ENCODE data around the gene NDRG2.
"Not testable (repeated sequence)": the region's sequence is repeated elsewhere in the genome, so short reads cannot be mapped to it uniquely, and the experiment has no call there.

NDRG2 gene

DNA sequence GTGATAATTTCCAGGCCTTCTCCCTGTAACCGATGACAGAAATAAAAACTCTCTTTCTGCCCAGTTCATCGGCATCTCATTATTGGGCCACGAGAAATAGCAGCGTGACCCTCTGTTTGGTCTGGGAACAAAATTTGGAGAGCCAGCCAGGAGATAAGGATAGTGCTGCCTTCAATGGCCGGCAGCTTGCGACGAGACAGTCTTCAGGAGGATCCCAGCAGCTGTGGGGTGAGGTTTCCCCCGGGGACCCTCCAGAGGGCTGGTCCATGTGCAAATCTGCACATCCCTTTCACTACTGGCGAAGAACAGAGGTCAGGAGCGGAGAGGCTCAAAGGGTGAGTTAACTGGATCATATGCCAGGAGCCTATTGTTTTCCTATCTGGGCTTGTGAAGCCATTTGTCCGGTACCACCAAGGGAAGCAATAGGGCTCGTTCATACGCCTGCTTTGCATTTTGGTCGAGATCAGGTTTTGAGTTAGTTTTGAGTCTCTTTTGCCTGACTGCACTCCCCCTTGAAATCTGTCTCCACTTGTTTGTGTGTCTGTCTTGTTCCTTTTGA is 21.0 kb downstream of the NDRG2 start:
- no peak for DNase-seq (ENCODE audit: low read depth)

- DNase-seq (ENCODE audit: low read depth): no peak
These were observed 23.6 kb downstream of the NDRG2 start for GRCh38 chr14:21001218-21001617.

DNA sequence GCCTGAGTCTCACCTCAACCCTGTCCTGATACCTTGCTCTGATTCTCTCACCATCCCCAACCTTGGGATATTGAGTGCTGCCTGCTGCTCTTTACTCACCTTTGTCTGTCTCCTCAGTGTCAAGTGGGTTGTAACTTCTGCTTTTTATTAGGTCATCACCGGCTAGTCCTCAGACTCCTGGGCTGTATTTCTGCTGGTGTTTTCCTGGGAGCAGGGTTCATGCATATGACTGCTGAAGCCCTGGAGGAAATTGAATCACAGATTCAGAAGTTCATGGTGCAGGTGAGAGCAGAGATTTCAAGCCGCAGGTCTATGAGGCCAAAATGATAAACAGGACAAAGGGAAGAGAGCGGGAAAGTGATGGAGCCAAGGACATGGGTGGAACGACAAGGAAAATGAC is 25.3 kb downstream of the NDRG2 start:
- DNase-seq (ENCODE audit: low read depth): no peak

DNA sequence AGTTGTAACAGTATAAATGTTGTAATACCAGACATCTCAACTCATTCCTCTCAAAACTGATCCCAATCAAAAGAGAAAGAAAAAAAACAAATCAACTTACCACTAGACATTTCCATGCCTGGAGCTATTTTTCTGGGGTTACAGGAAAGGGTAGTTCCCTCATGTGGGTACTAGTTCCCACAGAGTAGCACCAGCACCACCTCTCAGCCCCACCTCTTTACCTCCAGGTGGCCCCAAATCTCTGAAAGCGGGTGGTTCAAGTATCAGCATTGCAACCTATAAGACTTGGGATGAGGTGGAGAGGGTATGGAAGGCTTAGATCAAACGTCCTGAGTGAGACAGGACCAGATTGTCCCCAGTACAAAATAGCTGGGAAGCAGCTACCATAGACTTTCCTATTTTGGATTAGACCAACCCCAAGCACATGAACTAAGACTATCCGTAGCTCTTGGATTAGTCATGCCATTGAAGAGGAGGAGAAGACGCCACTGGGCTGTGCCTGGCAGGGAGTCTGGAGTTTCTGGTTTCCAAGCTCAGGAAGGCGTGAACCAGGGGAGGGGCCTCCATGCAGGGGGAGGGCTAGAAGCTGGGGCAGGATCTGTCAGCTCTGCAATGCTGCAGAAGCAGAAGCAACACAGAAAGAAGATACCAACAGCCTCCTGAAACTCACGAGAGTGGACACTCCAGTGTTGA is 26.0 kb downstream of the NDRG2 start, which contains the start of gene SLC39A2:
SLC39A2 (plus strand) TSS at position 620 of the 693 bp plus-strand sequence. CDS start 154 bp downstream, outside the sequence.
- no peak for DNase-seq (ENCODE audit: low read depth)

DNA sequence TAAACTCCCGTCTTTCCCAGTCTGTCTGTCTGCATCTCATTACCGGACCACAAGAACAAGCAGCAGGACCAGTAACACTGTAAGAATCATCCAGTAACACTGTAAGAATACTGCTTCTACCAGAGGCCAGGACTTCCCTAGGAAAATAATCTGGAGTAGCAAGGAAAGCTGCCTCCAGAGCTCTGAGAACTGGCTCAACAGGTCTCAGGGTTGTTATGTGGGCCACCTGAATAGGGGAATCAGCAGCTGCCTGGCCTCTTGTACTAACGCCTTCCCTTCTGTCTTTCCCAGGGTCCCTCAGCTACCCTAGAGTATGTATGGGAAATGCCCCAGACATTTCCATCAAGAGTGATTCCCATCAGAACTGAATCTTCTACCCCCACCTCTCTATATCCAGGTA is 26.7 kb downstream of the NDRG2 start:
- no peak for DNase-seq (ENCODE audit: low read depth)

- DNase-seq (ENCODE audit: low read depth): no peak
These were observed 27.3 kb downstream of the NDRG2 start for GRCh38 chr14:20997564-20997963.

DNA sequence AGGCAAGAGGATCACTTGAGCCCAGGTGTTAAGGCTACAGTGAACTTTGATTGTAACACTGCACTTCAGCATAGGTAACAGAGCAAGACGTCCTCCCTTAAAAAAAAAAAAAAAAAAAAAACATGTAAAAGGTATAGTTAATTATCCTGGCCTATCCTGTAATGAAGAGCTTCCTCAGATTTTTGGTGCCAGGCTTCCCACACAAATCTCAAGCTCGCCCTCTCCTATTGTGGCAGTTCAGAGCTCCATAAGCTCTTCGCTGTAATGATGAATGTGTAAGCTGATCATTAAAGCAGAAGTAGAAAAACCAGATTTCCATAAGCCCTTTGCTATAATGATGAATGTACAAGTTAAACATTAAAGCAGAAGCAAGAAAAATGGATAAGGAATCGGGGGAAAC is 27.7 kb downstream of the NDRG2 start:
- no peak for DNase-seq (ENCODE audit: low read depth)

- no peak for DNase-seq (ENCODE audit: low read depth)
These were observed 28.3 kb downstream of the NDRG2 start for GRCh38 chr14:20996521-20996920.

DNA sequence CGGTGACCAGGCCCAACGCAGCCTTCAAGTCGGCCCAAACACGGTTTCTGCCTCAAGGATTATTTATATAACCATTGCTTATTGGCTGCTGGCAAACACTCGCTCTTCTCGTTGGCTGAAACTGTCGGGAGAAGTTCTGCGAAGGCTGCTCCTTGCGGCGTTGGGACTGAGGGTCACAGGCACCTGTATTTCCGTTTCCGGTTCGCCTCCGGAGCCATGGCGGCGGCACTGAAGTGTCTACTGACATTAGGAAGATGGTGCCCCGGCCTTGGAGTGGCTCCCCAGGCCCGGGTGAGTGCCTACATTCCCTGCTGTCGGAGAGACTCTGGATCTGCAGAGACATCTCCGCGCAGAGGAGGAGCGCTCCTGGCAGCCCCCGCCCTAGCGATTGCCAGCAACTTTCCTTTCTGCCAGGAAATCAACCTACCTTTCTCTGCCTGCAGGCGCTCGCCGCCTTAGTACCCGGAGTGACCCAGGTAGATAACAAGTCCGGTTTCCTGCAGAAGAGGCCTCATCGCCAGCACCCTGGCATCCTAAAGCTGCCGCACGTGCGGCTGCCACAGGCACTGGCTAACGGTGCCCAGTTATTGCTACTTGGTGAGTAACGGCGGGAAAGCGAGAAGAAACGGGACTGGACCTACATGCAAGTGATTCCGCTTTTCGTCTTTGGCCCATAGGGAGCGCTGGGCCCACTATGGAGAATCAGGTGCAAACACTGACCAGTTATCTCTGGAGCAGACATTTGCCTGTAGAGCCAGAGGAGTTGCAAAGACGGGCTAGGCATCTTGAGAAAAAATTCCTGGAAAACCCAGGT is 34.9 kb downstream of the NDRG2 start, which contains the start of gene METTL17:
METTL17 (plus strand) TSS at position 194 of the 814 bp plus-strand sequence; CDS start at position 217, 23 bp downstream.
- DNase-seq (ENCODE audit: low read depth): peak; percentile 70

DNA sequence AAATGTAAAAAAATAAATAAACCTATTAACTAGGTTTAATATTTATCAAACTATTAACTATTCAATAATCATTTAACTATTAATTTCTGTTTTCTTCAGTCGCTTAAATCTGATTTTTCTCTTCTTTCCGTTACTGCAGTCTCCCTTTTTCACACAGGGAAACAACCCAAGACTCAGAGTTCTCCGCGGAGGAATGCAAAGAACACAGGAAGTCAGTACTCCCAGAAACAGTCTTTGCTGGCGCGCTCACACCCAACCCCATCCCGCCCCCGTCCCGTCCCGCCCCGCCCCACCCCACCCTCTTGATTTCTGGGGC is 35.4 kb downstream of the NDRG2 start:
- no peak for DNase-seq (ENCODE audit: low read depth)

DNA sequence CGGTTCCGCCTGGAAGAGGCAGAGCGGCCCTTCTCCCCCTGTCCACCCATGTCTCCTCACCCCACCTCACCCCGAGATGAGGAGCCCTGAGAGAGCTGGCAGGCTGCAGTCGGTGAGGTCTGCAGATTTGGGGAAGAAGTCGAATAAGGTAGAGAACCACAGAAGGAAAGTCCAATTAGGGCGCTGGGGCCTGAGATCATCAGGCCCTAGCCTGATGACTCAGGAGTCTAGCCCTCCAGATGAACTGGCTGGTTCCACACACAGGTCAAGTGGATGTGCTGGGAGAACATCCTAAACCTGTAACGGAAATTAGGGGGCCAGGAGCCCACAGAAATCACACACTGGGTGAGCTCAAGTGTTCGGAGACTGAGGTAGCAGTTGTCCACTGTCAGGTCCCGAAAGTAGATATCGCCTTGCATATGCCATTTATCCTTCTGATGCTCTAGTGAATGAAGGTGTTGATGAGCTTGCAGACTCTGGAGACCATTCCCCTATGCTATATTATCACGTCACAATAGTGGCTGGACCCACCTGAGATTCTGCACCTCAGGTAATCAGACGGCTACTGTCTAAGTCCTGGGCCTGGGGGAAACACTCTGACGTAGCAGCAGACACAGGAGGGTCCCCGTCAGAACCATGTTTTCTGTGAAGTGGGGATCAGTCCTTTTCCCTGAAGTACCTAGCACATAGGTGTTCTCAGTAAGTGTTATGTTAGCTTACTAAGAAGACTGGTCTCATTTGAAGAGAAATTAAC is 36.0 kb downstream of the NDRG2 start:
- no peak for DNase-seq (ENCODE audit: low read depth)

DNA sequence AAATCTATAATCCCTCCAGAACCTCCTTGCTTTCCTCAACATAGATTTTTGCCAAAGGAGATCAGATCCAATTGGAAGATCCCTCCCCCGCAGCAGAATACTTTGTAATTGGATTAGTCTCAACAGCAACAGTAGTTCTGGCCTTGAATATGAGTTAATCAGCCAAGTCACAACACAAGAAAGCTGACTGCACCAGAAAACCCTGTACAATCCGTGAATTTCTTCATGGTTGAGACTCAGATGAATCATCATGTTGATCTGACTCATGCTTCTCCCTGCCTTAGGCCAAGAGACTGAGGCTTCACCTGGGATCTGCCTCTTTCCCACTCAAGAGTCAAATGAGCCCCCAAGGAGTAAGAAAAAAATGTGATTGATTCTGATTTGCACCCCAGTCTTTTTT is 38.0 kb downstream of the NDRG2 start:
- no peak for DNase-seq (ENCODE audit: low read depth)

DNA sequence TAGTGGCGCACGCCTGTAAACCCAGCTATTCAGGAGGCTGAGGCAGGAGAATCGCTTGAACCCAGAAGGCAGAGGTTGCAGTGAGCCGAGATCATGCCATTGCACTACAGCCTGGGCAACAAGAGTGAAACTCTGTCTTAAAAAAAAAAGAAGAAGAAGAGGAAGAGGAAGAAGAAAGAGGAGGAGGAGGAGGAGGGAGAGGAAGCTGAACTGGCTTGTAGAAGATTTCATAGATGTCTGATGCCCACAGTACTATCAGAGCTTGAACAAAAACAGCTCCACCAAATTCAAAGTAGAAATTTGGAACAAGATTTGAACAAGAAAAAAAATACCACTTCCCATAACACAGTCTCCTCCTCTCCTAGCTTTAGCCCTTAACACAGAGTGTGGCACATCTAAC is 39.2 kb downstream of the NDRG2 start:
- DNase-seq (ENCODE audit: low read depth): not testable (repeated sequence)

- no peak for DNase-seq (ENCODE audit: low read depth)
These were observed 42.1 kb downstream of the NDRG2 start for GRCh38 chr14:20982646-20983369.

DNA sequence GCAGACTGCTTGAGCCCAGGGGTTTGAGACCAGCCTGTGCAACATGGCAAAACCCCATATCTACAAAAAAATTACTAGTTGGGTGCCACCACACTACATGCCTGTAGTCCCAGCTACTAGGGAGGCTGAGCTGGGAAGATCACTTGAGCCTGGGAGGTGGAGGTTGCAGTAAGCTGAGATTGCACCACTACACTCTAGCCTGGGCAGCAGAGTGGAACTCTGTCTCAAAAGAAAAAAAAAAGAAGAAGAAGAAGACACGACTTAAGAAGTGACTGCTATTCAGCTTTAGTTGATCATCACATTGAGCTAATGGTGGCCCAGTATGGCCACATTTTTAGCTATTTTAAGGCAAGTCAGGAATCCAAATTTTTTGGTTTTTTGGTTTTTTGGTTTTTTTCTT is 44.0 kb downstream of the NDRG2 start:
- DNase-seq (ENCODE audit: low read depth): no peak

DNA sequence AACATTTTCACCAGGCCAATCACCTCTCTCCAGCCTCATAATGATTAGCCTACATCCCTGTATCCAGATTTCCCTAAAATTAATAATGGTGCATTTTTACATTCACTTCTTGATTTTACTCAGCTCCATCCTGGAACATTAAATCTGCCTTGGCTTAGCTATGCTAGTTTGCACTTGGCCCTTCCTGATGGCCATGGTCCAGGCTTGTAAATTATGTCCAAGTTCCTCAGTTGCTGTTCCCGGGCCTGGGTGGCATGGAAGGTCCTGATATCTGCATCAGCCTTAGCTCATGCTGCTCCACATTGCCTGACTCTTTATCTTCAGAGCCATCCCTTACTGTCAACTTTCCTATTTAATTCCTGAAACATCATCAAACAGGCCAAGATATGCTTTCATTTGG is 46.2 kb downstream of the NDRG2 start:
- DNase-seq (ENCODE audit: low read depth): no peak

GRCh38 chr14:20976291-20976690 is 48.6 kb downstream of the NDRG2 start:
- DNase-seq (ENCODE audit: low read depth): no peak

GRCh38 chr14:20973501-20973900 is 51.4 kb downstream of the NDRG2 start:
- no peak for DNase-seq (ENCODE audit: low read depth)

- DNase-seq (ENCODE audit: low read depth): no peak
These were observed 53.2 kb downstream of the NDRG2 start for GRCh38 chr14:20971705-20972021.

- peak; percentile 55 for DNase-seq (ENCODE audit: low read depth)
These were observed 53.7 kb downstream of the NDRG2 start for GRCh38 chr14:20970983-20971704.

DNA sequence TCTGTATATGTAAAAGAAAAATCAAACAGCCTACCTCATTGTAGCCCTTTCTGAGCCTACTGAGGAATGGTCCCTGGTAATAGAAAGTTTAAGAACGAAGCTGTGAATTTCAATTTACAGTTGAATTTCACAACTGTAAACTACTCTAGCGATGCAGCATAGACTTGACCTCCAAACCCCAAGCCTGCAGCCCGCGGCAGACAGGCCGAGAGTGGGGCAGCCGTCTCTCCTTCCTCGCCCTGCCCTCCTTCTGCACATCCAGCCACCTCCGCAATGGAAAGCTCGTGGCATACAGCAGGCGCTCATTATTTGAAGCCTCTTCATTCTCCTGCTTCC is 54.2 kb downstream of the NDRG2 start:
- no peak for DNase-seq (ENCODE audit: low read depth)
